Right renal cortex interstitium (tissue), 3 donors: Measurements from ENCODE around the gene HS3ST3A1. TPM values are rescaled to one million over a fixed set of nuclear protein-coding genes. Genes with fewer than 3 reads are reported as not detected.
"Not testable (repeated sequence)": the region's sequence is repeated elsewhere in the genome, so short reads cannot be mapped to it uniquely, and the experiment has no call there.

Source experiments
- DNase-seq, 3 donors: peaks; one replicate each; pipeline ENCODE4 v3.0.0-alpha.2; 2013; ENCODE audit warnings: low read depth in 3 of 3, low spot score in 2 of 3
- polyA plus RNA-seq, 3 donors: library from polyadenylated mRNA; unstranded; fragments of 120-200 nt; gene quantifications; one replicate each; pipeline ENCODE4 v1.2.1, GENCODE V29; 2013; ENCODE audit not compliant: insufficient read length in 3 of 3

The HS3ST3A1 gene
- polyA plus RNA-seq, 3 donors: 2.6 to 2.9 (median 2.7) TPM

GRCh38 chr17:13498184-13498583, 103.5 kb downstream of the HS3ST3A1 start:
- DNase-seq: no peak

- DNase-seq: not testable (repeated sequence)
These were observed 105.1 kb downstream of the HS3ST3A1 start for GRCh38 chr17:13496553-13497056.

- DNase-seq: no peak
These were observed 106.3 kb downstream of the HS3ST3A1 start for GRCh38 chr17:13495423-13495822.

GRCh38 chr17:13492737-13493122, 109.0 kb downstream of the HS3ST3A1 start:
- no peak for DNase-seq

GRCh38 chr17:13491916-13492736, 109.6 kb downstream of the HS3ST3A1 start:
- DNase-seq: no peak

GRCh38 chr17:13491491-13491890, 110.2 kb downstream of the HS3ST3A1 start:
- no peak for DNase-seq

GRCh38 chr17:13490906-13491482, 110.7 kb downstream of the HS3ST3A1 start:
- no peak for DNase-seq

- no peak for DNase-seq
These were observed 111.3 kb downstream of the HS3ST3A1 start for GRCh38 chr17:13490427-13490826.

- no peak for DNase-seq
These were observed 116.4 kb downstream of the HS3ST3A1 start for GRCh38 chr17:13485327-13485726.

GRCh38 chr17:13484020-13484419, 117.7 kb downstream of the HS3ST3A1 start:
- DNase-seq: no peak

- no peak for DNase-seq
These were observed 120.9 kb downstream of the HS3ST3A1 start for GRCh38 chr17:13480877-13481276.

GRCh38 chr17:13478326-13478830, 123.4 kb downstream of the HS3ST3A1 start:
- no peak for DNase-seq

- no peak for DNase-seq
These were observed 124.5 kb downstream of the HS3ST3A1 start for GRCh38 chr17:13477180-13477611.

GRCh38 chr17:13476720-13477119, 125.0 kb downstream of the HS3ST3A1 start:
- DNase-seq: no peak

- no peak for DNase-seq
These were observed 126.0 kb downstream of the HS3ST3A1 start for GRCh38 chr17:13475574-13476223.

GRCh38 chr17:13474073-13474800, 127.5 kb downstream of the HS3ST3A1 start:
- no peak for DNase-seq

GRCh38 chr17:13465678-13466077, 136.1 kb downstream of the HS3ST3A1 start:
- no peak for DNase-seq

- DNase-seq: no peak
These were observed 139.0 kb downstream of the HS3ST3A1 start for GRCh38 chr17:13462673-13463124.

- no peak for DNase-seq
These were observed 139.6 kb downstream of the HS3ST3A1 start for GRCh38 chr17:13462146-13462545.

GRCh38 chr17:13460261-13461000, 141.3 kb downstream of the HS3ST3A1 start:
- DNase-seq: no peak
